ENCODE measurements around the gene SUPT4H1. TPM values are rescaled to one million over a fixed set of nuclear protein-coding genes. Genes with fewer than 3 reads are reported as not detected.

SUPT4H1 gene
- total RNA-seq, 1 donor from 2014 or later = 40.0 TPM

DNA sequence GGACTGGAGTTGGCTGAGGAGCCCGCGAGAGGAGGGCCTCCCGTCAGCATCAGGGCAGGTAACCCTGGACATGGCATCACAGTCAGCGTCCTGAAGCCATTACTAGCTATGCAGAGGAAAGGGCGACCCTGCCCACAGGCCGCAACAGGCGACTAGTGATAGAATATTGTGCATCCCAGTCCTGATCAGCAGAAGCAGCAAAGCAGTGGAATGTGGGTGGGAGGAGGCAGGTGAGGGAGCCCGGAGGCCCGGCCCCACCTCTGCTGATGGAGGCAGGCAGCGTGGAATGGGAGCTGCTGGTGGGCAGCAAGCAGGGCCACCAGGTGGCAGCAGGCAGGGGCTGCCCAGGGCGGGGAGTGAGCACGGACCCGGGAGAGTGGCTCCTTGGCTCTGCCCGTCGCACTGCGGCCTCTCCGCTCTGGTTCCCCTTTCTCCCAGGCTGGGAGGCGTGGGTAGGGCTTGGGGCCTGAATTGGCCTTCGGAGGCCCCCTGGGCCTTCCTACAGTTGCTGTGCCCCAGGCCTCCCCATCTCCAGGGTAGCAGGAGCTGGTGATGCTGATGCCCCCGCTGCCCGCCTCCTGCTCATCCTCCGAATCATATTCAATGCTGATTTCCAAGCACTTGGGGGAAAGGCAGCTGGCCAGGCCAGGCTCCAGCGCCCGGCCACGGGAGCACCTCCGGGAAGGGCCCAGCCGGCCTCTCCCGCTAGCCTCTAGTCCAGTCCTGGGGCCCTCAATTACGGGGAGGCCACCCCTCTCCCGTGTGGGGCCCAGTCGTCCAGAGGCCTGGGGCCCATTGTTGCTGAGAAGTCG is 43.6 kb downstream of the SUPT4H1 start:
- no peak for DNase-seq (ENCODE audit: low spot score)
- ATAC-seq = peak; percentile 42

GRCh38 chr17:58307468-58308172 is 44.4 kb downstream of the SUPT4H1 start:
- ATAC-seq (no peak), DNase-seq (ENCODE audit: low spot score) (no peak)

DNA sequence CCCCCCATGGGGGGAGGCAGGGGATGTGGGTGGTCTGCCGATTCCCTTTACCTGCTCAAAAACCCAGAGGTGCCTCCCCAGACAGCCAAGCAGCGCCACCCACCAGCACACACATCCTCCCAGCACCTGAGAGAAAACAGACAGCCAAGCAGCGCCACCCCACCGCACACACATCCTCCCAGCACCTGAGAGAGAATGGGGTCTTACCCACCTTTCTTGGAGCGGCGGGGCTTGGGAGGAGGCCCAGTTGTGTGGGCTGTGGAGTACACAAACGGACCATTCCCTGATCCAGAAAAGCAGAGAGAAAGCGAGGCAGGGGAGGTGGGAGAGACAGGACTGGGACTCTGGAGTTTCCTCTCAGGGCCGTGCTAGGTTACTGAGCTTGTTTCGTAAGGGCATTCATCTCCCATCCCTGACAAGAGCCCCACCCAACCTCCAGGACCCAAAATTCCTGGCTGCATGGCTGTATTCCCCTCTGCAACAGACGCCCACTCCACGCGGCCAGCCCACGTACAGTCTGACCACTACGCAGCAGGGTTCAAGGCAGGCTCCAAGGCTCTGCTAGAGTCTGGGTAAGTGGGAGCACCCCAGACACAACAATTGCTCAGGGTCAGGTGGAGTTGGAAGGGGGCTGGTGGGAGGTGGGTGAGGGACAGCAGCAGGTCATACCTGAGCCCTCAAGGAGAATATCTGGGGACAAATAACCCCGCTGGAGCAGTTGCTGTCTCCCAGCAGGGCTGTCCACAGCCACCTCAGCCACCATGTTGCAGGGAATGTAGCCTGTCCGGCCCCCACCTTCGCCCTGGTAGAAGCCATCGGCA is 45.7 kb downstream of the SUPT4H1 start:
- DNase-seq (ENCODE audit: low spot score) = no peak
- no peak for ATAC-seq

- DNase-seq (ENCODE audit: low spot score) = no peak
- ATAC-seq = no peak
These were observed 46.4 kb downstream of the SUPT4H1 start for GRCh38 chr17:58305626-58306025.

GRCh38 chr17:58304750-58305486 is 47.1 kb downstream of the SUPT4H1 start:
- peak; percentile 7 for ATAC-seq

DNA sequence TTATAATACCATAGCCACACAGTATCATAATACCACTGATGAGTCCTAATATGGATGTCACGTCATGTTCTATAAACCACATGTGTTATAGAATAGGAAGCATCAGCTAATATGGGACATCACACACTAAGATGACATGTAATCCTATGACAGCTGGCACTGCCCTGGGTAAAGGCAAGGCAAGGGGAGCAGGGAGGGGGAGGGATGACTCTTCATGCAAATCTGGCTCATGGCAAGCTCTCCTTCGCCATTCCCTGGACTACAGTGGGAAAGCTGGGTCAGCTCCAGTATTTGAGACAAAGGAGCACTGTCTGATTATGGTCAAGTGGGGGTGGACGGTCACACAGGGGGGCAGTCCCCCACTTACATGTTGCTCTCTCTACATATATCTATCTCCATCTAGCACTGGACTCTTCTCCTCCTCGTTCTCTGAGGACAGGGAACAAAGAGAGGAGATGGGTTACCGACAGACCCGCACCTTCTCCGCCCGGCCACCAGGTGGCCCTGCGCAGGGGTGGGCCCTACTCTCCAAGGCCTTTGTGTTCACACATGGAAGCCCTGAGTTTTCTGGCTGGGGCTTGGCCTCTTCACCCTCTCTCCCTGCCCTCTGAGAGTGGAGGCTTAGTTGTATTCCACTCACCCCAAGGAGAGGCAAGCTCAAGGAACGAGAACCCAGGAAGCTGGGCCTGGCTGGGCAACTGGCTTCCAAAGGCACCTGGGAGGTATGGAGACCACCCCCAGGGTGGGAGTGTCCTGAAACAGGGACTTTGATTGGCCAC is 47.8 kb downstream of the SUPT4H1 start:
- DNase-seq (ENCODE audit: low spot score) = peak; percentile 51
- ATAC-seq = peak; percentile 92

More at GRCh38 chr17:58304750-58305486, 47.1 kb downstream of the SUPT4H1 start:
- DNase-seq (ENCODE audit: low spot score) = no peak

DNA sequence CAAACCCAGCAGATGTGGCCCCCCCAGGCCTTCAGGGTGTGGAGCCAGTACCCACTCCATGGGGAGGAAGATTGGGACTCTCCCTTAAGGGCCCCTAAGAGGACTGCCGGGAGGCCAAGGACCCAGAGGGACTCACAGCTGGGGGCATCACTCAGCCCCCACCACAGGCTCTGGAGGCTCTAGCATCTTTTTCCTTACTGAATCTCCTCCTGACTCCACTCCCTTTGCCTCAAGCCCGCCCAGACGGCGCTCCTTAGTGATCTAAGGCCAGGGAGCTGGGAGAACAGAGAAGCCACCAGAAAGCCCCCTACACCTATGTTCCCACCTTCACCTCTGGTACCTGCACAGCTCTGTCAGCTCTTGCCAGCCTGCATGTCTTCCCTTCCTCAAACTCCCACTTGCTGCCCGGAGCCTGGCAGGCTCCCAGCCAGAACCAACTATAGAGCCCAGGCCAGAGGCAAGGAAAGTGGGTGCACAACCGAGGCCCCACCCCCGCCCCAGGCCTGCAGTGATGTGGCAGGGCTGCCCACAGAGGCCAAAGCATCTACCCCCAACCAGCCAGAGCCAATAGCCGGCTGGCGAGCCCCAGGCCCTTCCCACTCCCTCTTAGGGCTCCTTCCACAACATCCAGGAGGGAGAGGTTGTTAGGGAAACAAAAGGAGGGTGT is 48.9 kb downstream of the SUPT4H1 start:
- no peak for ATAC-seq

GRCh38 chr17:58302171-58302918 is 49.7 kb downstream of the SUPT4H1 start:
- ATAC-seq (no peak), DNase-seq (ENCODE audit: low spot score) (no peak)

More for the DNA sequence above, 48.9 kb downstream of the SUPT4H1 start:
- DNase-seq (ENCODE audit: low spot score) = no peak

DNA sequence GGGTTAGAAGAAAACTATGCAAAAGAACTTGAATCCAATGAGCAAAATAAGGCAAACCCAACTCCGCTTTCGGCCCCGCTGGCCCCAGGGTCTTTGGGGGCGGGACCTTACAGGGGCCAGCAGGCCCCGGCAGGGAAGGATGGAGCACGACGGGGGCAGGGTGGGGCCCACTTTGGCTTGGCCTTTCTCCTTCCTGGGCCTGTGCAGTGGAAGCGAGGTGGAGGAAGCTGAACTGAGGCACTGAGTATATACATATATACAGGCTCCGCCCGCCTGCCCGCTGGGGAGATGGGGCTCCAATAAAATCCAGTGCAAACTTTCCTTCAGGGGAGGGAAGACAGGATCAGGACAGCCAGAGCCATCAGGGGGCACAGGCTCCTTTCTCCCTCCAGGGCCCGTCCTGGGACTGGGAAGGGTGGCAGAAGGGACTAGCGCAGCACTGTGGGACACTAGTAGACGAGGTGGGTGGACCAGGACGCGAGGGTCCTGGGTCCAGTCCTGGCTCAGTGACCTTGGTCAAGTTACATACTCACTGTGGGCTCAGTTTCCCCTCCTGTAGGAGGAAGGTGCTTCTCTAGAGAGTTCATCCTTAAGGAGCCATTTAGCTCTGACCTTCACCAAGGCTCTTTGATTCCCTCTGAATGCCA is 50.4 kb downstream of the SUPT4H1 start:
- no peak for DNase-seq (ENCODE audit: low spot score)
- no peak for ATAC-seq

GRCh38 chr17:58300336-58300735 is 51.7 kb downstream of the SUPT4H1 start:
- DNase-seq (ENCODE audit: low spot score) (peak; percentile 14), ATAC-seq (no peak)

Other genes starting within 250 kb of the SUPT4H1 start
- gene OR4D1, start 203.8 kb downstream of the SUPT4H1 start, total RNA-seq = not detected
- not detected for gene OR4D2, start 185.2 kb downstream of the SUPT4H1 start, total RNA-seq
- not detected for gene EPX, start 159.5 kb downstream of the SUPT4H1 start, total RNA-seq
- 9.8 TPM for gene MKS1, start 132.9 kb downstream of the SUPT4H1 start, total RNA-seq
- gene LPO, start 113.6 kb downstream of the SUPT4H1 start, total RNA-seq = not detected
- gene MPO, start 71.3 kb downstream of the SUPT4H1 start, total RNA-seq = 0.43 TPM
- gene TSPOAP1, start 23.4 kb downstream of the SUPT4H1 start, total RNA-seq = 6.5 TPM
- gene RNF43, start 65.3 kb upstream of the SUPT4H1 start, total RNA-seq = 13.0 TPM
- 0.18 TPM for gene HSF5, start 136.2 kb upstream of the SUPT4H1 start, total RNA-seq
- gene MTMR4, start 162.4 kb upstream of the SUPT4H1 start, total RNA-seq = 101 TPM